Measurements from ENCODE around the gene LRRC49. TPM values are rescaled to one million over a fixed set of nuclear protein-coding genes. Genes with fewer than 3 reads are reported as not detected.
"Not testable (repeated sequence)": the region's sequence is repeated elsewhere in the genome, so short reads cannot be mapped to it uniquely, and the experiment has no call there.

The LRRC49 gene
- total RNA-seq, 6 experiments from 2014 or later: 0.25 to 0.79 (median 0.57) TPM

GRCh38 chr15:70867911-70868467 is 24.6 kb upstream of the LRRC49 start:
- no peak for DNase-seq
- 72% methylated on average over 5 of the region's 6 CpGs for WGBS (ENCODE audit: insufficient coverage, low coverage, low lambda C conversion rate, missing lambda C conversion rate)
- H3K4me3 ChIP-seq: no peak overlapping the region
- no peaks in the 10 kb centered on the region for H3K9me3 ChIP-seq
- no peaks in the 10 kb centered on the region for H3K36me3 ChIP-seq
- no peak for TF ChIP-seq CTCF (IDR thresholded peaks at IDR 0.05)
- no peak for TF ChIP-seq POLR2A (IDR thresholded peaks at IDR 0.05)
- H3K27me3 ChIP-seq: no peaks in the 10 kb centered on the region
- no peaks in the 10 kb centered on the region for H3K4me1 ChIP-seq
- intact Hi-C loops (cut with DNase I): no loop called here
- ATAC-seq: no peak
- H3K27ac ChIP-seq: no peak overlapping the region

GRCh38 chr15:70869346-70869745 is 23.3 kb upstream of the LRRC49 start:
- Histone ChIP-seq H3K27me3 (no peaks in the 10 kb centered on the region), H3K27ac (no peak overlapping the region), H3K4me3 (no peak overlapping the region), H3K4me1 (peaks cover 0 to 2% (median 0%) of the 10 kb centered on the region in 4 donors), H3K36me3 (no peaks in the 10 kb centered on the region), H3K9me3 (no peaks in the 10 kb centered on the region)
- no CpG with 5 or more reads among the region's 3 CpGs for WGBS (ENCODE audit: insufficient coverage, low coverage, low lambda C conversion rate, missing lambda C conversion rate)
- intact Hi-C loops (cut with DNase I): no loop called here
- no peak for ATAC-seq
- DNase-seq: no peak
- TF ChIP-seq CTCF (IDR thresholded peaks at IDR 0.05) (no peak), POLR2A (IDR thresholded peaks at IDR 0.05) (no peak)

DNA sequence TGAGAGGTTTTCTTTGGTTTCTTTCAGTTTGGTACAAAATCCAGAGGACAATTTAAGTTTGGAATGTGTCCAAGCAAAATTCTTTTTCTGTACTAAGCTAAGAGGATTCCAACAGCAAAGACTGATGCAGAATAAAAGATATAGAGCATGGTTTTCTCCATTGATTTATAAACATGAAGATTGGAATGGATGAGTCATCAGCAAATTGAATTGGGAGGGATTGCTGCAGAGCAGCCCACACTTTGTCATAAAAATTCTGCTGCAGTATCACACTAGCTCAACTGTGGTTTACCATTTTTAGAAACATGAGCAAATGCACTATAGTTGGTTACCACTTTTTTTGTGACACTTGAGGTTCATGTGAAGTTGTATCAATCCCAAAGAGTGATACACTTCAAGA is 22.6 kb upstream of the LRRC49 start:
- intact Hi-C loops (cut with DNase I): no loop called here
- no peak for ATAC-seq
- no peak for DNase-seq

DNA sequence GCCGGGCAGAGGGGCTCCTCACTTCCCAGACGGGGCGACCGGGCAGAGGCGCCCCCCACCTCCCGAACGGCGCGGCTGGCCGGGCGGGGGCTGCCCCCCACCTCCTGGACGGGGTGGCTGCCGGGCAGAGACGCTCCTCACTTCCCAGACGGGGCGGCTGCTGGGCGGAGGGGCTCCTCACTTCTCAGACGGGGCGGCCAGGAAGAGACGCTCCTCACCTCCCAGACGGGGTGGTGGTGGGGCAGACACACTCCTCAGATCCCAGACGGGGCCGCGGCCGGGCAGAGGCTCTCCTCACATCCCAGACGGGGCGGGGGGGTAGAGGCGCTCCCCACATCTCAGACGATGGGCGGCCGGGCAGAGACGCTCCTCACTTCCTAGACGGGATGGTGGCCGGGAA is 21.1 kb upstream of the LRRC49 start:
- peaks cover 0 to 20% (median 7%) of the 10 kb centered on the region in 4 donors for H3K4me1 ChIP-seq
- ATAC-seq; H3K4me3 ChIP-seq; intact Hi-C loops (cut with DNase I); DNase-seq; H3K27ac ChIP-seq; H3K9me3 ChIP-seq; H3K36me3 ChIP-seq; H3K27me3 ChIP-seq: not testable (repeated sequence)
- WGBS (ENCODE audit: insufficient coverage, low coverage, low lambda C conversion rate, missing lambda C conversion rate): no CpG with 5 or more reads among the region's 34 CpGs

More for the DNA sequence above, 22.6 kb upstream of the LRRC49 start:
- Histone ChIP-seq H3K4me3 (no peak overlapping the region), H3K36me3 (no peaks in the 10 kb centered on the region), H3K27me3 (no peaks in the 10 kb centered on the region), H3K9me3 (no peaks in the 10 kb centered on the region), H3K4me1 (peaks cover 0 to 8% (median 2%) of the 10 kb centered on the region in 4 donors), H3K27ac (no peak overlapping the region)
- TF ChIP-seq POLR2A (IDR thresholded peaks at IDR 0.05) (no peak), CTCF (IDR thresholded peaks at IDR 0.05) (no peak)

GRCh38 chr15:70873232-70874054 is 19.2 kb upstream of the LRRC49 start:
- TF ChIP-seq CTCF (IDR thresholded peaks at IDR 0.05) (no peak), POLR2A (IDR thresholded peaks at IDR 0.05) (no peak)
- Histone ChIP-seq H3K27me3 (no peaks in the 10 kb centered on the region), H3K36me3 (no peaks in the 10 kb centered on the region), H3K4me3 (no peak overlapping the region), H3K9me3 (no peaks in the 10 kb centered on the region), H3K4me1 (peaks cover 0 to 28% (median 11%) of the 10 kb centered on the region in 4 donors), H3K27ac (no peak overlapping the region)
- DNase-seq (no peak), ATAC-seq (no peak)
- WGBS (ENCODE audit: insufficient coverage, low coverage, low lambda C conversion rate, missing lambda C conversion rate): 79% methylated on average over 2 of the region's 2 CpGs
- intact Hi-C loops (cut with DNase I): no loop called here
